ENCODE results near the gene KLHL1. TPM values are rescaled to one million over a fixed set of nuclear protein-coding genes. Genes with fewer than 3 reads are reported as not detected.
"Not testable (repeated sequence)": the region's sequence is repeated elsewhere in the genome, so short reads cannot be mapped to it uniquely, and the experiment has no call there.

KLHL1 gene, protein sequence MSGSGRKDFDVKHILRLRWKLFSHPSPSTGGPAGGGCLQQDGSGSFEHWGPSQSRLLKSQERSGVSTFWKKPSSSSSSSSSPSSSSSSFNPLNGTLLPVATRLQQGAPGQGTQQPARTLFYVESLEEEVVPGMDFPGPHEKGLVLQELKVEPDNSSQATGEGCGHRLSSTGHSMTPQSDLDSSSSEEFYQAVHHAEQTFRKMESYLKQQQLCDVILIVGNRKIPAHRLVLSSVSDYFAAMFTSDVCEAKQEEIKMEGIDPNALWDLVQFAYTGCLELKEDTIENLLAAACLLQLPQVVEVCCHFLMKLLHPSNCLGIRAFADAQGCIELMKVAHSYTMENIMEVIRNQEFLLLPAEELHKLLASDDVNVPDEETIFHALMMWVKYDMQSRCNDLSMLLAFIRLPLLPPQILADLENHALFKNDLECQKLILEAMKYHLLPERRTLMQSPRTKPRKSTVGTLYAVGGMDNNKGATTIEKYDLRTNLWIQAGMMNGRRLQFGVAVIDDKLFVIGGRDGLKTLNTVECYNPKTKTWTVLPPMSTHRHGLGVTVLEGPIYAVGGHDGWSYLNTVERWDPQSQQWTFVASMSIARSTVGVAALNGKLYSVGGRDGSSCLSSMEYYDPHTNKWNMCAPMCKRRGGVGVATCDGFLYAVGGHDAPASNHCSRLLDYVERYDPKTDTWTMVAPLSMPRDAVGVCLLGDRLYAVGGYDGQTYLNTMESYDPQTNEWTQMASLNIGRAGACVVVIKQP
- total RNA-seq (2014; rRNA removed; shearing (Covaris generic)) = not detected in 2 replicates

DNA sequence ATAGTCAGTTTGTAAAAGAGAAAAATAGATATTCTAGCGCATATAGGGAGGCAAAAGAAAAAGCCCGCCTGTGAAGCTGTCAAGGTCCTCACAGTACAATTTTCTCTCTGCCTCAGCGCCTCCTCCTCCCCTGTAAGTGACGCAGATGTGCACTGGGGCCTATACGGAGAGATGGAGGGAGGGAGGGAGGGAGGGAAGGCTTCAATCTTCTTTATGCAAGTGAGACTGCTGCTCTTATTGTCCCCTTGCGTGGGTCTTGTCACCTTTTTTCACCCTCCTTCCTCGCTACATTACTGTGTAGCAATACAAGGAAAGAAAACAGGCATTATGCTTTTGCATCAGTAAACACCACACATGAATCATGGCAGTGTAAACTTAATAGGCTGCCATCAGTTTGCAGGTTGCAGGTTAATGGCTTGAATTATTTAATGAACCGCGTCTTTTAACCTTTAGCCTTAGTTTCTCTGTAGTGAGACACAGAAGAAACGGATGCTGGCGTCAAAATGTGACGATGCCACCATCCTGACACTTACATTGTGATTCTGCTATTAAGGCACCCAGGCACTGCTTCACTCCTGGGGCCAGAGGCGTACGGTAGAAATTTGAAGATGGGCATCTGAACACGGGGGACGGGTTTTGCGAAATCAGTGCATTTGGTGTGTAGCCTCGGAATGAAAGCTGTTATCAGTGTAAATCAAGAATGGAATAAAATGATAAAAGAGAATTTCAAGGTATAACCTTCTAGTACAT lies at the start of gene KLHL1:
KLHL1 (minus strand) TSS at position 97 of the 750 bp plus-strand sequence. CDS start 753 bp downstream, outside the sequence.
- no peak for DNase-seq (ENCODE audit: low read depth)

DNA sequence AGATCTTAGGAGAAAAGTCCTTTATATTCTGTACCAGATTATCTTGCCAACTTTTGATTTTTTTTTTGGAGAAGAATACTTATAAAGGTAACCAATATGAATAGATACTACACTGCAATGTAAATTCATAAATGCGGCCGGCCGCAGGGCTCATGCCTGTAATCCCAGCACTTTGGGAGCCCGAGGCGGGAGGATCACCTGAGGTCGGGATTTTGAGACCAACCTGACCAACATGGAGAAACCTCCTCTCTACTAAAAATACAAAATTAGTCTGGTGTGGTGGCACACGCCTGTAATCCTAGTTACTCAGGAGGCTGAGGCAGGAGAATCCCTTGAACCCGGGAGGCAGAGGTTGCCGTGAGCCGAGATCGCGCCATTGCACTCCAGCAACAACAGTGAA lies 34.4 kb upstream of the KLHL1 start:
- not testable (repeated sequence) for DNase-seq (ENCODE audit: low read depth)

DNA sequence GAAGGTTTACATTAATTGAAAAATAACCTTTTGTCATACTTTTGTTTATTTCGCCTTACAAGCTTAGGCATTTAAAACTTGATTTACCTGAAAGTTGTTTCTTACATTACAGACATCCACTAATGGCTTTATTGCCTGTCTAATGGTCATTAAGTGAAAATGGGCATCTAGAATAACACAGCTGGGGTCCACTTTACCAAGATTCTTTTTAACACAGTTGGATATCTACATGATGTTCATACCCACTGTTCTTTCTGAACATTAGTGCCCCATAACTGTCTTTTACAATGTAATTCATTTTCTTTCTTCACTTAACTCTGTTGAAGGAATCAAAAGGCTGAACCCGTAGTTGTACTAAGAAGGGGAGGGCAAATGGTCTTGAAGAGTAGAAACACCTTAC lies 19.8 kb upstream of the KLHL1 start:
- DNase-seq (ENCODE audit: low read depth) = no peak

DNA sequence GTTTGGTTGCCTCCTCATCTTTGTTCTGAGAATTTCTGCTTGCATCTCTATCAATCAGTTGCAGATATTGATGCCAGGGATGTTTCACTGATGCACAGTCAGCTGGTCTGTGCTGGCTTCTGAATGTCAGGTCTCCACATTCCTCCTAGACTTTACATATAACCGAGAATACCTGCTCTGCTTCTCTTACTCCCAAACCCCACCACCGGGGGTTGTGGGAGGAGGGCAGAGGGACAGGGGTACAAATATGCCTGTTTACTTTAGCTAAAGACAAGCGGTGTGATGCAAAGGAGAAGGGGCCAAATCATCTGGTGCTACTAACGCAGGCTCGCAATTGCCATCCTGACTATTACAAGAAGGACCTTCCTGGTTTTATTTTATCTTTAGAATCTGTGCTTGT lies 17.4 kb upstream of the KLHL1 start:
- no peak for DNase-seq (ENCODE audit: low read depth)

DNA sequence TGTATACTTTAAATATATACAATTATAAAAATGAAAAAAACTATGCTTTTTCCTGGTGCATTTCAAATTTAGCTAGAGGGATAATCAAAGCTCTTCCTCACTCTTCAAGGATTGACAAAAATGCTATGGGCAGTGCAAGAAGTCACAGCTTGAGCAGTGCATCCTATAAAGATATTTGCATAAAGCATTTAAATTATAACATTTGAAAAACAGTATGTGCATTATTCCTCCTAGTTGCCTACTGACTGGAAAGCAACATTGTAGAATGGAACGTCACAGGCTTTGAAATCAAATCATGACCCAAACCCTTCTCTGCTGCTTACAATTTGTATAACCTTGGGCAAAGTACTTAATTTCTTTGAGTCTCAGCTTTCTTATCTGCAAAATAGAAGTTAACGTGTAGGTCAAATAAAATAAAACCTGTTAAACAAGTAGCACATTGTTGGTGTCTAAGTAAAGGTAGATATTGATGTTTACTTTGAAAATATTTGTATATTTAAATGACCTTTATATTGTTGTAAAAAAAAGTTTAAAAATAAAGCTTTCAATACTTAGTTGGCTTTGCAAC lies 9.2 kb upstream of the KLHL1 start:
- DNase-seq (ENCODE audit: low read depth) = no peak

DNA sequence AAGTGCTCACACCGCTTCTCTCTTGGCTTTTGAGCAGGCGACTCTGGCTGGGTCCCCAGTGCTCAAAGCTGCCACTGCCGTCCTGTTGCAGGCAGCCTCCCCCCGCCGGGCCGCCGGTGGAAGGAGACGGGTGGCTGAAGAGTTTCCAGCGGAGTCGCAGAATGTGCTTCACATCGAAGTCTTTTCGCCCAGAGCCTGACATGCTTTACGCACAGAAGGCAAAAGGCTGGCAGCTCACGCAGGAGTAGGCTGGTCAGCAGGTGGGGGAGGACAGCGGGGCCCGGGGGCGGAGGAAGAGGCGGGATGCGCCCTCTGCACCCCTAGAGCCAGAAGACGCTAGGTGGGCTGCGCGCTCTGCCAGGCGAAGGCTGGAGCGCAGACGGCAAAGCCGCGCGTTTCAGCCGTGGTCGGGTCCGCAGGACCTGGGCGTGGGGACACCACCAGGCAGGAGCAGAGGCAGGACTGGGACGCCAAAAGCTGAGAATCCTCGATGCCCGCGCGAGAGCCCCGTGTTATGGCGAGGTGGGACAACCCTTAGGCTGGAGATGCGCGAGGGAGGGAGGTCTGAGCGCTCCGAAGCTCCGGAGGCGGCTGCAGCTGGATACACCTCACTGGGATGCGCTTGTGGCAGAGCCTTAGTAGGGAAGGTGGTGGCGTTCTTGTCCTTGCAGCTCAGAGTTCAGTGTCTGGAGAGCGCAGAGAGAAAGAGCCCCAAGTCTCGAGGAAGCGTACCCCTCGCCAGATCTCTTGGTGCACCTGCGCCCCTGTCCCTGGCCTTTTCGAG lies 562 bp downstream of the KLHL1 start, which contains the start of gene ATXN8OS:
ATXN8OS (plus strand) TSS at position 329 of the 784 bp plus-strand sequence.
- no peak for DNase-seq (ENCODE audit: low read depth)

DNA sequence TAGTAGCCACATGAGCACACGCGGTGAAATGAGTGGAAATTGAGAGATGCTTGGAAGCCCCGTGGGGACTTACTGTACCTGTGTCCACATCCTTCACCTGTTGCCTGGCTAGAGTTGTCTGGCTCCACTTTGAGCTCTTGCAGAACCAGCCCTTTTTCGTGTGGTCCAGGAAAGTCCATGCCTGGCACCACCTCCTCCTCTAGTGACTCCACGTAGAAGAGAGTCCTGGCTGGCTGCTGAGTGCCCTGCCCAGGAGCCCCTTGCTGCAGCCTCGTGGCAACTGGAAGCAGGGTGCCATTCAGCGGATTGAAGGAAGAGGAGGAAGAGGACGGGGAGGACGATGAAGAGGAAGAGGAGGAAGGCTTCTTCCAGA lies 1.1 kb downstream of the KLHL1 start:
- DNase-seq (ENCODE audit: low read depth) = no peak

DNA sequence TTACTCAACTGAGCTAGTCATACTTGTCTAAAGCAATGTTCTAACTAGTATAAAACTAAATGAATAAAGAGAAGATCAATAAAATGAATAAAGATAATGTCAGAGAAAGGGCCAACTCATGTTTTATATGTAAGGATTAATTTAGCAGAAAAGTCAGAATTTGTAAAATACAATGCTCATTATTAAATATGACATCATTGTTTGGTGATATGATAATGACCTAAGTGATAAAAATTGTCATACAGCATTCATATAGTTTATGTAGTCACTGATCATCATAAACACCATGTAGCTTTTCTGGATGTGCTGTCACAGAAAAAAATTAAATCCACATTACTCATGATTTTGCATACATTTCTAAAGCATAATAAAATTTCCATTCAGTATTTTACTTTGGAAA lies 3.8 kb downstream of the KLHL1 start:
- DNase-seq (ENCODE audit: low read depth) = no peak

DNA sequence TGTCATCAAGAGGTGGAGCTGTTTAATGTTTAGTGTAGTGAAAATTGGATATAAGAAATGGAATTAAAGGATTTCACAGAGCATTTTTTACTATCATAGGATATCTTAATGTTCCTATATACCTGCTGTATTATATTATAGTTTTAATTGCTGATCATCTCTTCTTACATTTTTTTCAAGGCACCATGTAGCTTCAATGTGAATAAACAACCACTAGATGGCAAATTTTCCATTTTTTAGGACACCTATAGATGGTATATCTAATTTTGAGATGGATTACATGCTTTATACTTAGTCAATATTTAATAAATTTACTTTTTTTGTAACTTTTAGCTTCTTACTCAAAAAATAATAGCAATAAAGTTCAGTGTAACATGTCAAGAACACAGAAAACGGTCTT lies 9.6 kb downstream of the KLHL1 start:
- DNase-seq (ENCODE audit: low read depth) = no peak

DNA sequence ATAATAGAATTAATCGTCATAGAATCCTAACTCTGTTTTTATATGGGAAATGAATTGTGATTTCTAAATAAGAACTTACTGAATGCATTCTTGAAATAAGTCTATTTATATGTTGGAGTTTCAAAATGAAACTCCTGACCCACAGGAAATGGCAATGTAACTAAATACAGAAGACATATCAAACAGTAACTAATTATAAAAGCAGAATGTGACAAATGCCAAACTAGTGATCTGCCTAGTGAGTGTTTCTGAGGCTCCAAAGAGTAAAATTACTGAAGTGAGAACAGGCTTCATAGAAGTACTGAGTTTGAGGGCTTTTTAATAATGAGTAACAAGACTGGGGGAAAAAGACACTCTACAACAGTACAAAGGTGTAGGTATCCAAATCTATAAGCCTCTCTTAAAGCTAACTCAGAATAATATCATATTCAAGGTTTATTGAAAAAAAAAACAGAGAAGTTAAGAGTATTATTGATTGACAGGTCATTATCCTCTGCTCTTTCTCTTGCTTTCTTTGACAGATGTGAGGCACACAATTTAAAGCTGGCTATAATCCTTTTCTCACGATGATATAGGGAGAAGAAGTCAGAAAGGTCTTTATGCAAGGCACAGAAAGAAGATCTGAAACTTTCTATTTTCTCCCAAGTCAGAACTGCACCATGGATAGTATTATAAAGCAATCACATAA lies 18.1 kb downstream of the KLHL1 start:
- DNase-seq (ENCODE audit: low read depth) = no peak

DNA sequence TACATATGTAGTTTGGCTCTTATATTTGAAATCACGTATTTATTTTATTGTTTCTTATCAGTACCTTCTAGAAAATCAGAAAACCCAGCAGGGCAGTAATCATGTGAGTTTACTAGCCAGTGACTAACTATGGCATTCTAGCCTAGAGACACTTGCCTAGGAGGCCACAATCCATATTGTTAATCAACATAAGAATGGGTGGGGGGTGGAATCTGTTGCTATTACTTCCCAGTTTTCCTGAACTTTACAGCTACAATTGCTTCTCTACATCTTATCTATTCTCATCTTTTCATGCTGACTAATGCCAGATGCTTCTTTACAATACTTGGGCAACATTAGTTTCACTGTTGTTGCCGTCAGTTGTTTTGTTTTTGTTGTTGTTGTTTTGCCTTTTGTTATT lies 19.3 kb downstream of the KLHL1 start:
- no peak for DNase-seq (ENCODE audit: low read depth)

DNA sequence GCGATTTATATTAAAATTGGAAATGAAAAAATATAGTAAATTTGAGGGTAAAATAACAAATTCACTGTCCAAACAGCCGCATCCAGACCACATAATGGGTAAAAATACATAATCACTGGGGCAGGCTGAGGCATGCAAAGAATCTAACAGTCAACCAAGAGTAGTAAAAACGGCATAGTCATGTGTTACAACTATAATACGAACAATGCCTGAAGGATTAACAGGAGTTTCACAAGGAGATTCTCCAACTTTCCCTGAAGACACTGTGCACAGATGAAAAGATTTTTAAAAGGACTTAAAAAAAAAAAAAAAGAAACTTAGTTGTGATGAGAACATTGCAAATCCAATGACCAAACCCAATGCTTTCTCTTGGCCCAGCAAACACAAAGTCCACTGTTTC lies 21.0 kb downstream of the KLHL1 start:
- DNase-seq (ENCODE audit: low read depth) = no peak

DNA sequence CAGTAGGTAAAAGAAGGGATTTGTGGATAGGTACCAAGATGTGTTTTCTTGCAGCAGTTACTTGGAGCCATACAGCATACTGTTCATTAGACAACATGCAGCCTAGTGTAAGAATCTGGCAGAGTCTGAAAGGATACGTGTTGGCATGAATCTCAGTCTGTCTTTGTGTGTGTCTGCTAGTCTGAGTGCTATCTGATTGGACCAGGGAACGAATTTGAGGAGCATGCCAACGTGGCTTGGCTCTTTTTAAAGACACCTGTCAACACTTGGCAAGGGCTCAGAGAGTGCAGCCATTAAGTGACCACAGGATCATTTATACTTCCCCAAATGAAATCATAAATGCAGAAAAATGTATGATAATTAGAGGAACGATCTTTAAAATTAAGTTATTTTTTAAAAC lies 28.2 kb downstream of the KLHL1 start:
- DNase-seq (ENCODE audit: low read depth) = no peak

DNA sequence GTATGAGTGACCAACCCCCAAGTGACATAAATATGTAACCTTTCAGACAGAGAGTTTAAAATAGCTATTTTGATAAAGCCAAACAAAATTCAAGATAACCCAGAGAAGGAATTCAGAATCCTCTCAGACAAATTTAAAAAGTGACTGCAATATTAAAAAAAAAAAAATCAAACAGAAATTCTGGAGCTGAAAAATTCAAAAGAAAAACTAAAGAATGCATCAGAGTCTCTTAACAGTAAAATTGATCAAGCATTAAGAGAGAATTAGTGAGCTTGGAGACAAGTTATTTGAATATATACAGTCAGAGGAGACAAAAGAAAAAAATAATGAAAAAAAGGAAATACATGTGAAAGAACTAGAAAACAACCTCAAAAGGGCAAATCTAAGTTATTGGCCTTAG lies 53.7 kb downstream of the KLHL1 start:
- DNase-seq (ENCODE audit: low read depth) = no peak

DNA sequence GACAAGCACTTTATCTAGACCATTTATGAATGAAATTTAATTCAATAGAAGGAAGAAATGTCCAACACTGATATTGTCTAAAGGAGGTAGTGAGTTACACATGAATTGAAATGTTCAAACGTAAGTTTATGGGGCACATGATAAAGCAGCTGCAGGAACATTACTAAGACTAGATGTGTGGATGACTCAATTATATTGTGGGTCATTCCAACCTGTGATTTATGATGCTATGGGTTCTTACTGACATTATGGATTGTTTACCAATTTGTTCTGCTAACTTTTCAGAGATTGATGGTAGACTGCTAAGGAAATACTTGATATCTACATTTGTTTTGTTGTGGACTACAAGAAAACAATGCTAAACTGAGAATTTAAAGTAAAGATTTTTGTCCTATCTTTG lies 56.7 kb downstream of the KLHL1 start:
- DNase-seq (ENCODE audit: low read depth) = no peak

DNA sequence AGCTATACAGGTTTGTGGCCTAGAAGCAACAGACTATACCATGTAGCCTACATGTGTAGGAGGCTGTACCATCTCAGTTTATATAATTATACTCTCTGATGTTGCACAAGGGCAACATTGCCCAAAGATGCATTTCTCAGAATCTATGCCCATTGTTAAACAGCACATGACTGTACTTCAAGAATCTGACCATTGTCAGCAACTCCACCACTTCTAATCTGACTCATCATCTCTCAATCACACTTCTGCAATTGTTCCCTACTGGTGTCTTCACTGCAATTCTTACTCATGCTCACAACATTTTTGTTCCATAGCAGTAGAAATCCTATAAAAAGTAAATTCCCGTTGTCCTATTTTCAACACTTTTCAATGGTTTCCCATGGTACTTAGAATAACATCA lies 64.6 kb downstream of the KLHL1 start:
- no peak for DNase-seq (ENCODE audit: low read depth)

DNA sequence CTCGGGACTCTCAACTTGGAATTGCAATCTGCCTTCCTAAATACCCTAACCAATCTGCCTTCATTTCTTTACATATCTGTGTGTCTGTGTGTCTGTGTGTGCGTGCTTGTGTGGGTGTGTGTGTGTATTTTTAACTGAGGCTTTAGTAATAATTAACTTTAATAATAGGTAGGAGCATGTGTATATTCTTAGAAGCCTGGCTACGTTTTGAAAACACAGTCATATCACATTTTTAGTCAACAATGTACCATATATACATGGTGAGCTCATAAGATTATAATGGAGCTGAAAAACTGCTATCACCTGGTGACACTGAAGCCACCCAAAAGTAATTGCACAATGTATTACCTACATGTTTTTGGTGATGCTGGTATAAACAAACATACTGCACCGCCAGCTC lies 66.1 kb downstream of the KLHL1 start:
- no peak for DNase-seq (ENCODE audit: low read depth)

DNA sequence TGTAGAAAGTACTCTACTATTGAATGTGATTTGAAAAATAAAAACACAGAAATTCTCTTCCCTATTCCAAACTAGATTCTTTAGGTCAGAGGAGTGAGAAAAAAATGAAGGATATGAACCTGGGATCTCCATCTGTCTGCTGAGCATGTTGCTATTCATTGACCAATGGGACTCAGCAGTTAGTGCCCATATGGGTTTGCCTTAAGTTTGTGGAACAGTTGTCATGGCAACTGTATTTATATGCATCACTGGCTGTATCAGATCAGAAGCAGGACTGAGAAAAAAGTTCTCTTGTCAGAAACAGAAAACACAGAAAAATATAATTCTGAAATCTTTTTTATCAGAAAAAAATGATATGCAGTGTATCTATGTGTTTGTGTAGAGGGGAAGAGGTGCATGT lies 74.0 kb downstream of the KLHL1 start:
- no peak for DNase-seq (ENCODE audit: low read depth)

DNA sequence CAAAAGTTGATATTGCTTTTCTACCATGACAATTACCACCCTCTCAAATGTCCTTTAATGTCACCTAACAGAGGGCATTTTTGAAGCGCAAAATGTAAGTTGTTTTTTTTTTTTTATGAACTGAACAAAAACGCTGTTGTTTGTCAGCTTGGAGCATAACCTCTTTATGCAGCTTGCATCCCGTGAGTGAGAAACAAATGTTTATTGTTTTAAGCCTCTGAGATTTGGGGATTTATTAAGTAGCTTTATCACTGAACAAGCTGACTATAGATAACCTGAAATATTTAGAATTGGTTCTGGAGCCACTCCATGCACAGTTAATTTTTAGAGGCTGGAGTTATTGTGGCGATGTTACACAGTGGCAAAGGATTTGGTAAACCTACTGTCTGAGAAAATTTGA lies 80.7 kb downstream of the KLHL1 start:
- DNase-seq (ENCODE audit: low read depth) = no peak

DNA sequence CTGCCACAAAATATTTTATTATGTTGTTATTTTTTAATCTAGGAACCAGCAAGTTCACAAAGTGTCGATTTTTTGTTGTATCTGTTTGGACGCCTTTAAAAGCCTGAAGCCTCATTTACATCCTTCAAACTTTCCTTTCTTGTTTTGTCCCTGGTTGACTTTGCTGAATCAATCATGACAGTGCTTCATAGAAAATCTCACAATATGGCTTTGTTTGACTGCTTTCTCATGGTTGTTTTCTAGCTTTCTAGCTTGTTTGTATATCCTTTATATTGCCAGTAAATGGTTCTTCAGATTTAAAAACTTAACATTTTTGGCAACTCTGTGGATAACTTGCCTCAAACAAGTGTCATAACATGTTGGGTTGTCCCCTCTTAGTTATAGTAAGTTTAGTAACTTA lies 84.7 kb downstream of the KLHL1 start:
- DNase-seq (ENCODE audit: low read depth) = no peak

DNA sequence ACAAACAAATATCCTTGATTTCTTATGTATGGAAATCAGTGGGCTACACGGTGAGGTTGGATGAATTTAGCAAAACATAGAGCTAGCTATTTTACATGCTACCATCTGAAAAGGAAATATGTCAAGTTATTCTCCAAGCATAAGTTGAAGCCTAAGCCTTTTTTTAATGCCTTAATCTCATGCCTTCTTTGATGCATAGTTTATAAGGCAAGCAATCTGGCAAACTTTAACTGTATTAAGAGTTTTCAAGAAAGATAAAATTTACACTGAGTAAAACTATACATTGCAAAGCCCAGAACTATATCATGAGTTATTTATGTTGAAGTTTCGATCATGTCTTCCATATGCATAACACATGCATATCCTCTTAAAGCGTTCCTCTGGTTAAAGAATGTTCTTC lies 85.6 kb downstream of the KLHL1 start:
- DNase-seq (ENCODE audit: low read depth) = no peak
